ENCODE measurements around the gene RNU1-3. TPM values are rescaled to one million over a fixed set of nuclear protein-coding genes. Genes with fewer than 3 reads are reported as not detected.

Gene RNU1-3
- total RNA-seq, 1 experiment from 2014 or later = 1,685 TPM

DNA sequence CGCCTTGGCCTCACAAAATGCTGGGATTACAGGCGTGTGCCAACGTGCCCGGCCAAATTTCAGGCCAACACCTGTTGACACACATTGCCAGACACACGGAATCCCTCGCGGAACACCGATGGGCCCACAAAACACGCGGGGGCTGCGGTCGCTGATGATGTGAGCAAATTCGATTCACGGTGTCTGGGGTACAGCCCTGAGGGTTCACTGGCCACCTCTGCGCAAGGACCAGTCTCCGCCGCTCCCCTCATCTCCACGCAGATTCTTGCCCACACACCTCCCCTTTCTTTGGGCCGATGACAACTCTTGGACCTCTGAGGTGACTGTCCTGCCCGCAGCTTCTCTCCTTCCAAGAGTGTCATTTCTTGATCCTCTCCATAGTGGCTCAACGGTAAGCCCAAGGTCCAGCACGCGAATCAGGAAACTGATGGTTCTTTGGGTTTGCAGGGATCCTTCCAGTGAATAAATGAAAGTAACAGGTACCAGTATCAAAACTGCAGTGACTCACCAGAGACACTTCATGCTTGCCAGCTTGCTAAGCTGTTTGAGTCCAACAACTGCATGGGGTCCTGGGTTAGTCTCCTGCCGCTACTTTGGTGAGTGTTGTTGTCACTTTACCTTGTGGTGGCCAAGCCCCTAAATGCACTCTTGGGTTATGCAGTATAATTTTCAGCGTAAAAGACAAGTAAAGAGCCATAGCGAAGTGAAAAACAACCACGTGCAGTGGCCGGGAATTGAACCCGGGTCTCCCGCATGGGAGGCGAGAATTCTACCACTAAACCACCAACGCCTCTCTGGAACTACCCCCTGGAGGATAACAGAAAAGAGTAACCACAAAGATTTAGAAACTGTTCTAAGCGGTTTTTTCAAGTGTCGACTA is 11.0 kb upstream of the RNU1-3 start:
- Histone ChIP-seq H3K9me3 (ENCODE audit: control insufficient read depth in 1 of 2, insufficient read depth in 1 of 2, low read depth in 1 of 2, low read length in 2 of 2) (no peaks in the 10 kb centered on the region), H3K27ac (ENCODE audit: low read depth, low read length) (peak overlapping the region; percentile 41), H3K4me2 (ENCODE audit: low read length) (peak overlapping the region; percentile 26), H3K4me3 (replicated peaks in 1 of 2; ENCODE audit: low read depth in 1 of 2, low read length in 2 of 2) (no peak overlapping the region), H2AFZ (ENCODE audit: low read depth, low read length, poor library complexity, severe bottlenecking) (no peak overlapping the region), H3K36me3 (ENCODE audit: control insufficient read depth in 1 of 2, insufficient read depth in 2 of 2, low read length in 2 of 2) (no peaks in the 10 kb centered on the region), H3K9ac (ENCODE audit: low read length) (no peak overlapping the region), H3K79me2 (ENCODE audit: insufficient read depth, low read length) (no peaks in the 10 kb centered on the region), H4K20me1 (ENCODE audit: insufficient read depth) (no peaks in the 10 kb centered on the region), H3K9me2 (ENCODE audit: insufficient read depth) (no peaks in the 10 kb centered on the region), H3K4me1 (ENCODE audit: control insufficient read depth in 1 of 2, insufficient read depth in 2 of 2, low read length in 2 of 2) (peaks cover 10 to 18% of the 10 kb centered on the region in 2 experiments), H3K27me3 (ENCODE audit: insufficient read depth, low read length) (no peaks in the 10 kb centered on the region)
- ChIA-PET POLR2A (no interaction called here), CTCF (interaction anchor here (1.0 kb wide), 1 partner anchor 23 kb away, joined by 3 read pairs; no protein-coding TSS in a partner anchor), RAD21 (ENCODE audit: low non-redundant PET in 1 of 2, low total read pairs in 2 of 2, uncharacterized antibody in 2 of 2, unreplicated experiment in 2 of 2) (no interaction called here)
- no TSS peak for BruUV-seq (replicated peaks)
- intact Hi-C loops (cut with micrococcal nuclease) = no loop called here
- peak; percentile 96 for ATAC-seq
- DNase-seq (ENCODE audit: low read depth, low spot score) = peak; percentile 79
- peak; percentile 94 for TF ChIP-seq CBX3 (IDR thresholded peaks at IDR 0.05; ENCODE audit: low read depth)
- TF ChIP-seq SP1 (IDR thresholded peaks at IDR 0.05; ENCODE audit: low read depth) = no peak
- TF ChIP-seq SIN3A (IDR thresholded peaks at IDR 0.05; ENCODE audit: low read depth) = no peak
- no peak for TF ChIP-seq EZH2 (IDR thresholded peaks at IDR 0.05)
- peak; percentile 38; the same call in 1 of the 2 replicates for TF ChIP-seq JUND (IDR thresholded peaks at IDR 0.05)
- no peak for TF ChIP-seq TCF7L2 (IDR thresholded peaks at IDR 0.05; ENCODE audit: borderline replicate concordance, extremely low read depth, insufficient read depth, insufficient read length)
- no peak for TF ChIP-seq ZBTB33 (IDR thresholded peaks at IDR 0.05; ENCODE audit: extremely low read depth, insufficient replicate concordance, low read length)
- no peak for TF ChIP-seq ELF1 (IDR thresholded peaks at IDR 0.05; ENCODE audit: borderline replicate concordance, low read depth)
- no peak for TF ChIP-seq SRF (IDR thresholded peaks at IDR 0.05; ENCODE audit: low read depth)
- TF ChIP-seq, protein P1, sequence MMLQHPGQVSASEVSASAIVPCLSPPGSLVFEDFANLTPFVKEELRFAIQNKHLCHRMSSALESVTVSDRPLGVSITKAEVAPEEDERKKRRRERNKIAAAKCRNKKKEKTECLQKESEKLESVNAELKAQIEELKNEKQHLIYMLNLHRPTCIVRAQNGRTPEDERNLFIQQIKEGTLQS (IDR thresholded peaks at IDR 0.05) = peak; percentile 100
- TF ChIP-seq, protein P2, sequence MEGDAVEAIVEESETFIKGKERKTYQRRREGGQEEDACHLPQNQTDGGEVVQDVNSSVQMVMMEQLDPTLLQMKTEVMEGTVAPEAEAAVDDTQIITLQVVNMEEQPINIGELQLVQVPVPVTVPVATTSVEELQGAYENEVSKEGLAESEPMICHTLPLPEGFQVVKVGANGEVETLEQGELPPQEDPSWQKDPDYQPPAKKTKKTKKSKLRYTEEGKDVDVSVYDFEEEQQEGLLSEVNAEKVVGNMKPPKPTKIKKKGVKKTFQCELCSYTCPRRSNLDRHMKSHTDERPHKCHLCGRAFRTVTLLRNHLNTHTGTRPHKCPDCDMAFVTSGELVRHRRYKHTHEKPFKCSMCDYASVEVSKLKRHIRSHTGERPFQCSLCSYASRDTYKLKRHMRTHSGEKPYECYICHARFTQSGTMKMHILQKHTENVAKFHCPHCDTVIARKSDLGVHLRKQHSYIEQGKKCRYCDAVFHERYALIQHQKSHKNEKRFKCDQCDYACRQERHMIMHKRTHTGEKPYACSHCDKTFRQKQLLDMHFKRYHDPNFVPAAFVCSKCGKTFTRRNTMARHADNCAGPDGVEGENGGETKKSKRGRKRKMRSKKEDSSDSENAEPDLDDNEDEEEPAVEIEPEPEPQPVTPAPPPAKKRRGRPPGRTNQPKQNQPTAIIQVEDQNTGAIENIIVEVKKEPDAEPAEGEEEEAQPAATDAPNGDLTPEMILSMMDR (IDR thresholded peaks at IDR 0.05 in 2 of 3, conservative IDR thresholded peaks at IDR 0.05 in 1 of 3; ENCODE audit: borderline replicate concordance in 1 of 3, insufficient read depth in 1 of 3, low read depth in 2 of 3, low read length in 2 of 3) = no peak
- no peak for TF ChIP-seq EGR1 (IDR thresholded peaks at IDR 0.05; ENCODE audit: low read depth)
- no peak for TF ChIP-seq CEBPB (IDR thresholded peaks at IDR 0.05; ENCODE audit: low read depth)
- TF ChIP-seq, protein P3, sequence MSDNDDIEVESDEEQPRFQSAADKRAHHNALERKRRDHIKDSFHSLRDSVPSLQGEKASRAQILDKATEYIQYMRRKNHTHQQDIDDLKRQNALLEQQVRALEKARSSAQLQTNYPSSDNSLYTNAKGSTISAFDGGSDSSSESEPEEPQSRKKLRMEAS (IDR thresholded peaks at IDR 0.05) = peak; percentile 85
- TF ChIP-seq YY1 (IDR thresholded peaks at IDR 0.05; ENCODE audit: extremely low read depth, insufficient replicate concordance, low read depth, low read length) = peak; percentile 49
- TF ChIP-seq ZNF274 (IDR thresholded peaks at IDR 0.05; ENCODE audit: low read depth, low read length) = no peak
- no peak for TF ChIP-seq REST (IDR thresholded peaks at IDR 0.05; ENCODE audit: low read depth)
- no peak for TF ChIP-seq POLR2AphosphoS5 (IDR thresholded peaks at IDR 0.05; ENCODE audit: low read depth, low read length)

Data from HCT116 (cell line).